HEK293 (cell line): ENCODE results near the gene MMRN2.

Experiments used
- KLF16 ChIP-seq: fragments of 450-650 bp; formaldehyde crosslinking; IDR thresholded peaks from 2 replicates; pipeline ENCODE4 v1.5.1; 2017; ENCODE audit warnings: missing biosample characterization, missing genetic modification characterization
- SP2 ChIP-seq: fragments of 450-650 bp; formaldehyde crosslinking; IDR thresholded peaks from 2 replicates; pipeline ENCODE4 v1.5.1; 2016; ENCODE audit warnings: missing biosample characterization, missing genetic modification characterization
- SP3 ChIP-seq: fragments of 450-650 bp; formaldehyde crosslinking; IDR thresholded peaks from 2 replicates; pipeline ENCODE4 v1.5.1; 2016; ENCODE audit warnings: missing biosample characterization, missing genetic modification characterization
- ZFP41 ChIP-seq: fragments of 450-650 bp; formaldehyde crosslinking; IDR thresholded peaks from 2 replicates; pipeline ENCODE4 v1.5.1; 2016; ENCODE audit warnings: missing biosample characterization, missing genetic modification characterization, borderline replicate concordance
- ZNF121 ChIP-seq: fragments of 450-650 bp; formaldehyde crosslinking; IDR thresholded peaks from 2 replicates; pipeline ENCODE4 v1.5.1; 2016; ENCODE audit warnings: missing biosample characterization, missing genetic modification characterization
- ZNF416 ChIP-seq: fragments of 450-650 bp; formaldehyde crosslinking; IDR thresholded peaks from 2 replicates; pipeline ENCODE4 v1.5.1; 2016; ENCODE audit warnings: missing biosample characterization, missing genetic modification characterization
- ZNF621 ChIP-seq: fragments of 450-650 bp; formaldehyde crosslinking; IDR thresholded peaks from 2 replicates; pipeline ENCODE4 v1.5.1; 2017; ENCODE audit warnings: missing biosample characterization, missing genetic modification characterization
- TF ChIP-seq, protein P1 (sequence below): fragments of 450-650 bp; formaldehyde crosslinking; IDR thresholded peaks from 2 replicates; pipeline ENCODE4 v1.5.1; 2016; ENCODE audit warnings: missing biosample characterization, missing genetic modification characterization
- TF ChIP-seq, protein P2 (sequence below): sonication (generic); formaldehyde crosslinking; IDR thresholded peaks from 2 replicates; pipeline ENCODE4 v1.8.1; 2022; ENCODE audit warnings: mild to moderate bottlenecking, moderate library complexity, missing genetic modification reagents
- TF ChIP-seq, protein P3 (sequence below): fragments of 450-650 bp; formaldehyde crosslinking; IDR thresholded peaks from 2 replicates; pipeline ENCODE4 v1.5.1; 2016; ENCODE audit warnings: missing biosample characterization, missing genetic modification characterization

DNA sequence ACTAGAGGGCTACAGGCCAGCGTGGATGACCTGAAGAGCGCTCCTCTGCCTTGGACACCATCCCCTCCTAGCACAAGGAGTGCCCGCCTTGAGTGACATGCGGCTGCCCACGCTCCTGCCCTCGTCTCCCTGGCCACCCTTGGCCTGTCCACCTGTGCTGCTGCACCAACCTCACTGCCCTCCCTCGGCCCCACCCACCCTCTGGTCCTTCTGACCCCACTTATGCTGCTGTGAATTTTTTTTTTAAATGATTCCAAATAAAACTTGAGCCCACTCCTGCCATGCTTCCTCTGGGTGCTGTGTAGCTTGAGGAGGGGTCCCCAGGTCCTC, 5.5 kb upstream of the MMRN2 start:
- TF ChIP-seq, protein P1, sequence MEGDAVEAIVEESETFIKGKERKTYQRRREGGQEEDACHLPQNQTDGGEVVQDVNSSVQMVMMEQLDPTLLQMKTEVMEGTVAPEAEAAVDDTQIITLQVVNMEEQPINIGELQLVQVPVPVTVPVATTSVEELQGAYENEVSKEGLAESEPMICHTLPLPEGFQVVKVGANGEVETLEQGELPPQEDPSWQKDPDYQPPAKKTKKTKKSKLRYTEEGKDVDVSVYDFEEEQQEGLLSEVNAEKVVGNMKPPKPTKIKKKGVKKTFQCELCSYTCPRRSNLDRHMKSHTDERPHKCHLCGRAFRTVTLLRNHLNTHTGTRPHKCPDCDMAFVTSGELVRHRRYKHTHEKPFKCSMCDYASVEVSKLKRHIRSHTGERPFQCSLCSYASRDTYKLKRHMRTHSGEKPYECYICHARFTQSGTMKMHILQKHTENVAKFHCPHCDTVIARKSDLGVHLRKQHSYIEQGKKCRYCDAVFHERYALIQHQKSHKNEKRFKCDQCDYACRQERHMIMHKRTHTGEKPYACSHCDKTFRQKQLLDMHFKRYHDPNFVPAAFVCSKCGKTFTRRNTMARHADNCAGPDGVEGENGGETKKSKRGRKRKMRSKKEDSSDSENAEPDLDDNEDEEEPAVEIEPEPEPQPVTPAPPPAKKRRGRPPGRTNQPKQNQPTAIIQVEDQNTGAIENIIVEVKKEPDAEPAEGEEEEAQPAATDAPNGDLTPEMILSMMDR: no peak
- TF ChIP-seq ZNF121 (tag by site-specific recombination) (no peak), KLF16 (no peak), SP2 (tag by site-specific recombination) (no peak), ZNF416 (tag by site-specific recombination) (no peak), ZNF621 (tag by site-specific recombination) (no peak), SP3 (tag by site-specific recombination) (no peak), ZFP41 (no peak)
- TF ChIP-seq, protein P2, sequence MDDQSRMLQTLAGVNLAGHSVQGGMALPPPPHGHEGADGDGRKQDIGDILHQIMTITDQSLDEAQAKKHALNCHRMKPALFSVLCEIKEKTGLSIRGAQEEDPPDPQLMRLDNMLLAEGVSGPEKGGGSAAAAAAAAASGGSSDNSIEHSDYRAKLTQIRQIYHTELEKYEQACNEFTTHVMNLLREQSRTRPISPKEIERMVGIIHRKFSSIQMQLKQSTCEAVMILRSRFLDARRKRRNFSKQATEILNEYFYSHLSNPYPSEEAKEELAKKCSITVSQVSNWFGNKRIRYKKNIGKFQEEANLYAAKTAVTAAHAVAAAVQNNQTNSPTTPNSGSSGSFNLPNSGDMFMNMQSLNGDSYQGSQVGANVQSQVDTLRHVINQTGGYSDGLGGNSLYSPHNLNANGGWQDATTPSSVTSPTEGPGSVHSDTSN (CRISPR knock-in tag): no peak
- TF ChIP-seq, protein P3, sequence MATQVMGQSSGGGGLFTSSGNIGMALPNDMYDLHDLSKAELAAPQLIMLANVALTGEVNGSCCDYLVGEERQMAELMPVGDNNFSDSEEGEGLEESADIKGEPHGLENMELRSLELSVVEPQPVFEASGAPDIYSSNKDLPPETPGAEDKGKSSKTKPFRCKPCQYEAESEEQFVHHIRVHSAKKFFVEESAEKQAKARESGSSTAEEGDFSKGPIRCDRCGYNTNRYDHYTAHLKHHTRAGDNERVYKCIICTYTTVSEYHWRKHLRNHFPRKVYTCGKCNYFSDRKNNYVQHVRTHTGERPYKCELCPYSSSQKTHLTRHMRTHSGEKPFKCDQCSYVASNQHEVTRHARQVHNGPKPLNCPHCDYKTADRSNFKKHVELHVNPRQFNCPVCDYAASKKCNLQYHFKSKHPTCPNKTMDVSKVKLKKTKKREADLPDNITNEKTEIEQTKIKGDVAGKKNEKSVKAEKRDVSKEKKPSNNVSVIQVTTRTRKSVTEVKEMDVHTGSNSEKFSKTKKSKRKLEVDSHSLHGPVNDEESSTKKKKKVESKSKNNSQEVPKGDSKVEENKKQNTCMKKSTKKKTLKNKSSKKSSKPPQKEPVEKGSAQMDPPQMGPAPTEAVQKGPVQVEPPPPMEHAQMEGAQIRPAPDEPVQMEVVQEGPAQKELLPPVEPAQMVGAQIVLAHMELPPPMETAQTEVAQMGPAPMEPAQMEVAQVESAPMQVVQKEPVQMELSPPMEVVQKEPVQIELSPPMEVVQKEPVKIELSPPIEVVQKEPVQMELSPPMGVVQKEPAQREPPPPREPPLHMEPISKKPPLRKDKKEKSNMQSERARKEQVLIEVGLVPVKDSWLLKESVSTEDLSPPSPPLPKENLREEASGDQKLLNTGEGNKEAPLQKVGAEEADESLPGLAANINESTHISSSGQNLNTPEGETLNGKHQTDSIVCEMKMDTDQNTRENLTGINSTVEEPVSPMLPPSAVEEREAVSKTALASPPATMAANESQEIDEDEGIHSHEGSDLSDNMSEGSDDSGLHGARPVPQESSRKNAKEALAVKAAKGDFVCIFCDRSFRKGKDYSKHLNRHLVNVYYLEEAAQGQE (tag by site-specific recombination): no peak
